H1 (cell line): ENCODE measurements around the gene PIK3R5. TPM values are rescaled to one million over a fixed set of nuclear protein-coding genes. Genes with fewer than 3 reads are reported as not detected.

Source experiments
- ATF2 ChIP-seq: IDR thresholded peaks from 2 replicates; pipeline ENCODE4 v1.6.1; 2012; ENCODE audit warnings: low read length, inconsistent platforms
- CHD7 ChIP-seq: fragments of 300-600 bp; sonication (generic); IDR thresholded peaks from 2 replicates; pipeline ENCODE4 v1.7.1; 2012; ENCODE audit warnings: low read length, moderate library complexity, mild to moderate bottlenecking, inconsistent platforms; ENCODE audit not compliant: insufficient replicate concordance
- MAX ChIP-seq: IDR thresholded peaks from 2 replicates; pipeline ENCODE4 v1.6.1; 2012; ENCODE audit warnings: inconsistent platforms
- PHF8 ChIP-seq: fragments of 200-600 bp; sonication (generic); conservative IDR thresholded peaks from 2 replicates; pipeline ENCODE4 v1.7.1; 2012; ENCODE audit warnings: low read depth, mild to moderate bottlenecking, inconsistent platforms, low read length, moderate library complexity
- RXRA ChIP-seq: IDR thresholded peaks from 2 replicates; pipeline ENCODE4 v1.6.1; 2011; ENCODE audit warnings: low read depth, mild to moderate bottlenecking, low read length, moderate library complexity; ENCODE audit not compliant: insufficient read depth
- SAP30 ChIP-seq: fragments of 300-600 bp; sonication (generic); IDR thresholded peaks from 2 replicates; pipeline ENCODE4 v1.7.1; 2012; ENCODE audit warnings: low read length, moderate library complexity, mild to moderate bottlenecking, inconsistent platforms; ENCODE audit not compliant: insufficient read depth, insufficient replicate concordance
- TCF12 ChIP-seq: IDR thresholded peaks from 2 replicates; pipeline ENCODE4 v1.6.1; 2011; ENCODE audit warnings: low read depth, mild to moderate bottlenecking, low read length
- polyA plus RNA-seq, 7 experiments: library from polyadenylated mRNA; depleted of rRNA in 3 of 7; stranded (reverse) in 5 of 7; unstranded in 2 of 7; fragments of >200 nt in 5 of 7; fragments of 200-250 nt in 2 of 7; gene quantifications; 1 replicate in 5 of 7; 2 replicates in 1 of 7; 4 replicates in 1 of 7; pipeline versions ENCODE4 v1.2.1 to v1.2.3, GENCODE V29; 2011 to 2013; ENCODE audit warnings: missing spikeins in 2 of 7, mixed read lengths in 2 of 7
- total RNA-seq: library from RNA; stranded (reverse); fragmentation: NEBNext Ultra II Directional; extraction: Animal tissue kit (Norgen Biotek cat#: 25700); gene quantifications from 2 replicates; pipeline ENCODE4 v1.2.1, GENCODE V29; 2021

PIK3R5 gene
- total and polyA plus RNA-seq, 2 of the 8 experiments (the other 6 are each of a cell fraction or from before 2014, with no cell fraction given), result 2.7 to 4.3 TPM

GRCh38 chr17:9001559-9001958 is 36.1 kb upstream of the PIK3R5 start (continued):
- TF ChIP-seq CHD7 (no peak), RXRA (no peak), PHF8 (no peak), ATF2 (no peak), TCF12 (no peak), SAP30 (no peak), MAX (no peak)
